ENCODE results near the gene RTCA. TPM values are rescaled to one million over a fixed set of nuclear protein-coding genes. Genes with fewer than 3 reads are reported as not detected.
"Not testable (repeated sequence)": the region's sequence is repeated elsewhere in the genome, so short reads cannot be mapped to it uniquely, and the experiment has no call there.

Gene RTCA
- total RNA-seq, 1 donor from 2014 or later = 39.3 TPM

DNA sequence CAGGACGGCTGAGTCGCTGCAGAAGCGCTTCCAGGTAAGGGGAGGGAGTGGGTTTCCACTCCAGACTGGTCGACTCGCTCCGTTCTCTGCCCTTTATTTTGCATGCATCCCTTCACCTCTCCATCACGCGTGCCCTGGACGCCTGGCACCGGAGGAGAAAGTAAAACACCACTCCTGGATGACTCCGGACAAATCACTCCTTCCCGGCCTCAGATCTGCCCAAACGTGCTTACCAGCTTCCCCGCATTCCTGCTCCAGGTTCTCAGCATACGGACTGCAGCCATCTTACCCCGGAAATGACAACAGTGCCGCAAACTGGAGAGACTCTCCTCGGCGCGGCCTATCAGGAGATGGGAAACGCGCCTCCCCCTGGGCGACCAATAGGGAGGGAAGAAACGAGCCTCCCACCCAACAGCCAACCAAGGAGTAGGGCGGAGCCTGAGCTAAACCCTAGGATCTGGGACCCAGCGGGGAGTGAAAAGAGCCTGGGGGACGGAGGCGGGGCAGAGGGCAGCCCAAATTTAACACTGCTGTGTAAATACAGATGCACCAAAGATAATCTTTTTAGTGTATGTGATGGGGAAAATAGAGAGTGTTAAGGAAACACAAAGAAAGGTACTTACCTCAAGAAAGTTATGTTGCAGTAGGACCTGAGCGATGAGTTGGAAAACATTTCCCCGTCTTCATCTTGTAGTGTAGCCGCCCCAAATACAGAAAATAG lies 16.3 kb upstream of the RTCA start, which contains the start of gene DBT:
DBT (minus strand) TSS at position 298 of the 721 bp plus-strand sequence; CDS start at position 284, 14 bp downstream.
- H3K27ac Mint-ChIP-seq = no peak within 1 kb of the TSS

DNA sequence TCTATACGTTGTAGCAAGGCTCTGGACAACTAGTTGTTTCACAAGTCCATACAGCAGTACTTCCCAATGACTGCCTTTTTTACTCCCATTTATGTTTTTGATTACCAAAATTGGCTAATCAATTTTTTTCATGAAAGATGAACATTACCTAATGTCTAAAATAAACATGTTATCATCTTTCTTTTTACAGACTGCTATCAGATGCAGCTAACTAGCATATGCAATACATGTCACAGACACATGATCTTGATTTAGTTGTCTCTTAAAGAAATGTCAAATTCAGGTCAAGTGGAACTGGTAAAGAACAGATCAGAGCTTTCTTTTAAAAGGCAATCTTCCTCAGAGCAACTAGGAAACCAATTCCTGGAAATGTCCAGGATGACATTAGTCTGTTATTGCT lies 15.8 kb upstream of the RTCA start:
- Mint-ChIP-seq H3K4me3 (ENCODE audit: low read depth) (no peak overlapping the region), H3K36me3 (ENCODE audit: insufficient read depth) (no peaks in the 10 kb centered on the region), H3K27ac (no peak overlapping the region), H3K4me1 (ENCODE audit: low read depth) (peaks cover 18% of the 10 kb centered on the region), H3K27me3 (no peaks in the 10 kb centered on the region), H3K9me3 (ENCODE audit: low read depth) (no peaks in the 10 kb centered on the region)
- DNase-seq (ENCODE audit: low spot score, unreplicated experiment) = no peak
- TF ChIP-seq, protein P1, sequence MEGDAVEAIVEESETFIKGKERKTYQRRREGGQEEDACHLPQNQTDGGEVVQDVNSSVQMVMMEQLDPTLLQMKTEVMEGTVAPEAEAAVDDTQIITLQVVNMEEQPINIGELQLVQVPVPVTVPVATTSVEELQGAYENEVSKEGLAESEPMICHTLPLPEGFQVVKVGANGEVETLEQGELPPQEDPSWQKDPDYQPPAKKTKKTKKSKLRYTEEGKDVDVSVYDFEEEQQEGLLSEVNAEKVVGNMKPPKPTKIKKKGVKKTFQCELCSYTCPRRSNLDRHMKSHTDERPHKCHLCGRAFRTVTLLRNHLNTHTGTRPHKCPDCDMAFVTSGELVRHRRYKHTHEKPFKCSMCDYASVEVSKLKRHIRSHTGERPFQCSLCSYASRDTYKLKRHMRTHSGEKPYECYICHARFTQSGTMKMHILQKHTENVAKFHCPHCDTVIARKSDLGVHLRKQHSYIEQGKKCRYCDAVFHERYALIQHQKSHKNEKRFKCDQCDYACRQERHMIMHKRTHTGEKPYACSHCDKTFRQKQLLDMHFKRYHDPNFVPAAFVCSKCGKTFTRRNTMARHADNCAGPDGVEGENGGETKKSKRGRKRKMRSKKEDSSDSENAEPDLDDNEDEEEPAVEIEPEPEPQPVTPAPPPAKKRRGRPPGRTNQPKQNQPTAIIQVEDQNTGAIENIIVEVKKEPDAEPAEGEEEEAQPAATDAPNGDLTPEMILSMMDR (IDR thresholded peaks at IDR 0.05; ENCODE audit: unreplicated experiment) = no peak

More for the DNA sequence above, 16.3 kb upstream of the RTCA start, which contains the start of gene DBT:
- DNase-seq (ENCODE audit: low spot score, unreplicated experiment) = peak; percentile 84
- Mint-ChIP-seq H3K27me3 (no peaks in the 10 kb centered on the region), H3K36me3 (ENCODE audit: insufficient read depth) (no peaks in the 10 kb centered on the region), H3K4me3 (ENCODE audit: low read depth) (no peak within 1 kb of the TSS), H3K9me3 (ENCODE audit: low read depth) (no peaks in the 10 kb centered on the region), H3K4me1 (ENCODE audit: low read depth) (peaks cover 18% of the 10 kb centered on the region)
- TF ChIP-seq, protein P1 (IDR thresholded peaks at IDR 0.05; ENCODE audit: unreplicated experiment) = no peak

DNA sequence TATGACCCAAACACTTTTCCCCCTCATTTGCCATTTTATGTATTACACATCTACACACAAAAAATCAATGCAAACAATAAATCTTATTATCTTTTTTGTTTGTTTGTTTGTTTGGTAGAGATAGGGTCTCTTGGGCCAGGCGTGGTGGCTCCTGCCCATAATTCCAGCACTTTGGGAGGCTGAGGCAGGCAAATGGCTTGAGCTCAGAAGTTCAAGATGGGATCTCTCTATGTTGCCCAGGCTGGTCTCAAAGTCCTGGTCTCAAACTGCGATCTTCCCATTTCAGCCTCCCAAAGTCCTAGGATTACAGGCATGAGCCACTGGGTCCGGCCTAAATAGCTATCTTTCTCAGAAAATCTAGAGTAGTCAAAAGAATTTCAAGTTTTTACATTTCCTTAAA lies 15.2 kb upstream of the RTCA start:
- TF ChIP-seq, protein P1 (IDR thresholded peaks at IDR 0.05; ENCODE audit: unreplicated experiment) = no peak
- DNase-seq (ENCODE audit: low spot score, unreplicated experiment) = no peak
- H3K27me3 Mint-ChIP-seq = no peaks in the 10 kb centered on the region
- H3K27ac Mint-ChIP-seq = no peak overlapping the region
- H3K9me3 Mint-ChIP-seq (ENCODE audit: low read depth) = no peaks in the 10 kb centered on the region
- H3K4me1 Mint-ChIP-seq (ENCODE audit: low read depth) = peaks cover 18% of the 10 kb centered on the region
- H3K36me3 Mint-ChIP-seq (ENCODE audit: insufficient read depth) = no peaks in the 10 kb centered on the region
- H3K4me3 Mint-ChIP-seq (ENCODE audit: low read depth) = no peak overlapping the region

DNA sequence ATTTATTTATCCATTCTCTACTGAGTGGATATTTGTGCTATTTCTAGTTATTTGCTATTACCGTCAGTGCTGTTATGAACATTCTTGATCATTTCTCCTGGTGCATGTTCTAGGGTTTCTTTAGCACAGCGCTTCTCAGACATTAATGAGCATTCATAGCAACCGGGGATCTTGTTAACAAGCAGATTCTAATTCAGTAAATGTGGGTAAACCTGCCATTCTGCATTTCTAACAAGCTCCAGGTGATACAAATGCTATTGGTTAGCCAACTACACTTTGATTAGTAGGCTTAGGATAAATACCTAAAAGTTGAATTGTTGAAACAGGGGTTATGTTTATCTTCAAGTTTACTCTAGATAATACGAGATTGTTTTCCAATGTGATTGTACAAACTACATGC lies 13.1 kb upstream of the RTCA start:
- TF ChIP-seq, protein P1 (IDR thresholded peaks at IDR 0.05; ENCODE audit: unreplicated experiment) = no peak
- DNase-seq (ENCODE audit: low spot score, unreplicated experiment) = no peak
- Mint-ChIP-seq H3K4me1 (ENCODE audit: low read depth) (peaks cover 13% of the 10 kb centered on the region), H3K9me3 (ENCODE audit: low read depth) (no peaks in the 10 kb centered on the region), H3K4me3 (ENCODE audit: low read depth) (no peak overlapping the region), H3K27me3 (no peaks in the 10 kb centered on the region), H3K36me3 (ENCODE audit: insufficient read depth) (no peaks in the 10 kb centered on the region), H3K27ac (peak overlapping the region; percentile 18)

DNA sequence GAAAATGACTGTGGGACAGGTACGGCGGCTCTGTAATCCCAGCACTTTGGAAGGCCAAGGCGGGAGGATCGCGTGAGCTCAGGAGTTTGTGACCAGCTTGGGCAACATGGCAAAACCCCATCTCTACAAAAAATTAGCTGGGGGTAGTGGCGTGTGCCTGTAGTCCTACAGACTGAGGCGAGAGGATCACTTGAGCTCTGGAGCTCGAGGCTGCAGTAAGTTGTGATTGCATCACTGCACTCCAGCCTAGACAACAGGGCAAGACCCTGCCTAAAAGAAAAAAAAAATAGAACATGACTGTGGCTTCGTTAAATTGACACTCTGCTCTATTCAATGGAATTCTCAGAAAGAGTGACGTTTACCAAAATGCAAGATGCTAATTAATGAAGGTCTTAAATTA lies 12.5 kb upstream of the RTCA start:
- no peaks in the 10 kb centered on the region for H3K36me3 Mint-ChIP-seq (ENCODE audit: insufficient read depth)
- TF ChIP-seq, protein P1 (IDR thresholded peaks at IDR 0.05; ENCODE audit: unreplicated experiment) = no peak
- H3K27ac Mint-ChIP-seq = no peak overlapping the region
- no peaks in the 10 kb centered on the region for H3K27me3 Mint-ChIP-seq
- no peak for DNase-seq (ENCODE audit: low spot score, unreplicated experiment)
- no peak overlapping the region for H3K4me3 Mint-ChIP-seq (ENCODE audit: low read depth)
- H3K4me1 Mint-ChIP-seq (ENCODE audit: low read depth) = peaks cover 13% of the 10 kb centered on the region
- H3K9me3 Mint-ChIP-seq (ENCODE audit: low read depth) = no peaks in the 10 kb centered on the region

DNA sequence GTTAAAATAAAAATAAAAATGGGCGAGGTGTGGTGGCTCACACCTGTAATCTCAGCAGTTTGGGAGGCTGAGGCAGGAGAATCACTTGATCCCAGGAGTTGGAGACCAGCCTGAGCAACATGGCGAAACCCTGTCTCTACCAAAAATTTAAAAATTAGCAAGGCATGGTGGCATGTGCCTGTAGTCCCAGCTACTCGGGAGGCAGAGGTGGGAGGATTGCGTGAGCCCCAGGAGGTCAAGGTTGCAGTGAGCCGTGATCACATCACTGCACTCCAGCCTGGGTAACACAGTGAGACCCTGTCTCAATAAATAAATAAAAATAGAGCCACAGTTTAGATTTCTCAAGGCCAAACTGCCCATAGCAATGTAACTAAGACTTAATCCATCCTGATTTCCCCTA lies 9.7 kb upstream of the RTCA start:
- H3K4me1 Mint-ChIP-seq (ENCODE audit: low read depth) = peaks cover 13% of the 10 kb centered on the region
- H3K36me3 Mint-ChIP-seq (ENCODE audit: insufficient read depth); H3K27ac Mint-ChIP-seq; H3K27me3 Mint-ChIP-seq; DNase-seq (ENCODE audit: low spot score, unreplicated experiment); H3K9me3 Mint-ChIP-seq (ENCODE audit: low read depth); H3K4me3 Mint-ChIP-seq (ENCODE audit: low read depth): not testable (repeated sequence)

DNA sequence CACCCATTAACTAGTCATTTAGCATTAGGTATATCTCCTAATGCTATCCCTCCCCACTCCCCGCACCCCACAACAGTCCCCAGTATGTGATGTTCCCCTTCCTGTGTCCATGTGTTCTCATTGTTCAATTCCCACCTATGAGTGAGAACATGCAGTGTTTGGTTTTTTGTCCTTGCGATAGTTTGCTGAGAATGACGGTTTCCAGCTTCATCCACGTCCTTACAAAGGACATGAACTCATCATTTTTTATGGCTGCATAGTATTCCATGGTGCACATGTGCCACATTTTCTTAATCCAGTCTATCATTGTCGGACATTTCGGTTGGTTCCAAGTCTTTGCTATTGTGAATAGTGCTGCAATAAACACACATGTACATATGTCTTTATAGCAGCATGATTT lies 7.6 kb upstream of the RTCA start:
- not testable (repeated sequence) for H3K27ac Mint-ChIP-seq; H3K4me3 Mint-ChIP-seq (ENCODE audit: low read depth); H3K27me3 Mint-ChIP-seq; DNase-seq (ENCODE audit: low spot score, unreplicated experiment); H3K36me3 Mint-ChIP-seq (ENCODE audit: insufficient read depth); H3K4me1 Mint-ChIP-seq (ENCODE audit: low read depth)
- H3K9me3 Mint-ChIP-seq (ENCODE audit: low read depth) = peaks cover 14% of the 10 kb centered on the region
